Measurements from ENCODE around the gene PSMA6. TPM values are rescaled to one million over a fixed set of nuclear protein-coding genes. Genes with fewer than 3 reads are reported as not detected.

PSMA6 gene
- total and polyA plus RNA-seq, 10 of the 15 experiments (the other 5 are each of a cell fraction or from before 2014, with no cell fraction given): 267 to 1,363 (median 402) TPM

DNA sequence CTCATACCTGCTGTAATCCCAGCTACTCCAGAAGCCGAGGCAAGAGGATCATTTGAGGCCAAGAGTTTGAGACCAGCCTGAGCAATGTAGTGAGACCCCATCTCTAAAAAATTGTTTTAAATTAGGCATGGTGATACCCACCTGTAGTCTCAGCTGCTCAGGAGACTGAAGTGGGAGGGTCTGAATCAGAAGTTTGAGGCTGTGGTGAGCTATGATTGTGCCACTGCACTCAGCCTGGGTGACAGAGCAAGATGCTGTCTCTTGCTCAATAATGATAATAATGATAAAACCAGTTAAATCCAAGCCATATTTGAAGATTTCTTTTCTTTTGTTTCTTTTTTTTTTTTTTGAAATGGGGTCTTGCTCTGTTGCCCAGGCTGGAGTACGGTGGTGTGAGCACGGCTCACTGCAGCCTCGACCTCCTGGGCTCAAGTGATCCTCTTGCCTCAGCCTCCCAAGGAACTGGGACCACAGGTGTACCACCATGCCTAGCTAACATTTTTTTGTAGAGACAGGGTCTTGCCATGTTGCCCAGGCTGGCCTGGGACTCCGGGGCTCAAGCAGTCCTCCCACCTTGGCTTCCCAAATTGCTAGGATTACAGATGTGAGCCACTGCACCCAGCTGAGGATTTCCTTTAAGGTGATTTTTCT, 12.8 kb downstream of the PSMA6 start (continued):
- TF ChIP-seq IKZF1 (conservative IDR thresholded peaks at IDR 0.05): no peak
- no peak for TF ChIP-seq POLR2A (IDR thresholded peaks at IDR 0.05; ENCODE audit: low read depth, low read length)
- no peak for TF ChIP-seq CHD1 (IDR thresholded peaks at IDR 0.05; ENCODE audit: low read depth, low read length)
- TF ChIP-seq E2F4 (IDR thresholded peaks at IDR 0.05; ENCODE audit: low read depth, low read length): no peak
- no peak for TF ChIP-seq PAX5 (IDR thresholded peaks at IDR 0.05; ENCODE audit: borderline replicate concordance, low read depth, low read length)
- no peak for TF ChIP-seq GATAD2B (conservative IDR thresholded peaks at IDR 0.05; ENCODE audit: low read depth)

DNA sequence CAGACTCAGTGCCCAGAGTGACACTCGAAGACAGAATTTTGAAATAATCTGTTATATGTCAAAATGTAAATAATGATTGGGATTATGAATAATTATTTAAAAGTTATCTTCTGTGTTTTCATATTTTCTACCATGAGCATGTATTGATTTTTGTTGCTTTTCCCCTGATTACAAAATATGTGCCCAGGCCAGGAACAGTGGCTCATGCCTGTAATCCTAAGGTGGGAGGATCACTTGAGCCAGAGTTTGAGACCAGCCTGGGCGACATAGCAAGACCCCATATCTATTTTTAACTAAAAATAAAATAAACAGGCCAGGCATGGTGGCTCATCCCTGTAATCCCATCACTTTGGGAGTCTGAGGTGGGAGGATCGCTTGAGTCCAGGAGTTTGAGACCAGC, 13.5 kb downstream of the PSMA6 start:
- Histone ChIP-seq H4K20me1 (ENCODE audit: control insufficient read depth, insufficient read depth) (no peaks in the 10 kb centered on the region), H2AFZ (ENCODE audit: control insufficient read depth, low read depth, low read length) (no peak overlapping the region), H3K27me3 (replicated peaks in 1 of 2; ENCODE audit: control insufficient read depth in 2 of 2, insufficient read depth in 2 of 2, low read length in 1 of 2) (no peaks in the 10 kb centered on the region), H3K4me1 (ENCODE audit: control insufficient read depth, insufficient read depth, low read length) (peaks cover 15% of the 10 kb centered on the region), H3K9ac (ENCODE audit: control insufficient read depth, insufficient read depth, low read length) (no peak overlapping the region), H3K4me3 (no peak overlapping the region), H3K9me3 (replicated peaks; ENCODE audit: control insufficient read depth, insufficient read depth, low read length) (peaks cover 4% of the 10 kb centered on the region), H3K27ac (ENCODE audit: control insufficient read depth, insufficient read depth) (no peak overlapping the region), H3K79me2 (ENCODE audit: control insufficient read depth, insufficient read depth, low read length) (peaks cover 65% of the 10 kb centered on the region), H3K4me2 (ENCODE audit: control insufficient read depth, insufficient read depth) (no peak overlapping the region), H3K36me3 (ENCODE audit: control insufficient read depth in 2 of 2, insufficient read depth in 2 of 2, low read length in 1 of 2) (peaks cover 2 to 11% of the 10 kb centered on the region in 2 experiments)
- ChIA-PET RAD21 (ENCODE audit: unreplicated experiment) (interaction anchor here (1.0 to 1.2 kb wide), 2 partner anchors 18 to 76 kb away, joined by 3 to 5 read pairs; no protein-coding TSS in a partner anchor), POLR2A (no interaction called here), CTCF (interaction anchor here (1.1 to 1.3 kb wide), 2 partner anchors 13 to 20 kb away, joined by 3 read pairs; partner anchors contain the start of gene PSMA6), SMC1A (ENCODE audit: uncharacterized antibody, unreplicated experiment) (interaction anchor here (0.7 kb wide), 1 partner anchor 74 kb away, joined by 3 read pairs; no protein-coding TSS in a partner anchor)
- in situ Hi-C loops (cut with MboI): no loop called here
- DNase-seq (ENCODE audit: low read depth, low spot score) (no peak), ATAC-seq (no peak), FAIRE-seq (no peak)
- no TSS peak for BruUV-seq (replicated peaks)
- WGBS (ENCODE audit: insufficient coverage, insufficient replicate concordance, low lambda C conversion rate, missing lambda C conversion rate): 93% methylated on average over 3 of the region's 3 CpGs
- intact Hi-C loops (cut with micrococcal nuclease; ENCODE audit: unreplicated experiment): no loop called here
- no peak for TF ChIP-seq ETV6 (conservative IDR thresholded peaks at IDR 0.05 in 1 of 2, IDR thresholded peaks at IDR 0.05 in 1 of 2; ENCODE audit: borderline replicate concordance in 1 of 2, low read depth in 1 of 2)
- TF ChIP-seq JUNB (IDR thresholded peaks at IDR 0.05): no peak
- TF ChIP-seq RCOR1 (conservative IDR thresholded peaks at IDR 0.05; ENCODE audit: low read depth, low read length): no peak
- TF ChIP-seq ZSCAN29 (IDR thresholded peaks at IDR 0.05): no peak
- no peak for TF ChIP-seq NFYB (IDR thresholded peaks at IDR 0.05; ENCODE audit: insufficient read depth, low read depth, low read length)
- no peak for TF ChIP-seq EP300 (IDR thresholded peaks at IDR 0.05; ENCODE audit: borderline replicate concordance in 1 of 2, control insufficient read depth in 1 of 2, low read depth in 2 of 2, low read length in 2 of 2)
- TF ChIP-seq MYB (IDR thresholded peaks at IDR 0.05; ENCODE audit: borderline replicate concordance, low read depth, low read length): no peak
- no peak for TF ChIP-seq NBN (IDR thresholded peaks at IDR 0.05)
- TF ChIP-seq HDAC6 (IDR thresholded peaks at IDR 0.05; ENCODE audit: unreplicated experiment): no peak
- TF ChIP-seq, protein P1, sequence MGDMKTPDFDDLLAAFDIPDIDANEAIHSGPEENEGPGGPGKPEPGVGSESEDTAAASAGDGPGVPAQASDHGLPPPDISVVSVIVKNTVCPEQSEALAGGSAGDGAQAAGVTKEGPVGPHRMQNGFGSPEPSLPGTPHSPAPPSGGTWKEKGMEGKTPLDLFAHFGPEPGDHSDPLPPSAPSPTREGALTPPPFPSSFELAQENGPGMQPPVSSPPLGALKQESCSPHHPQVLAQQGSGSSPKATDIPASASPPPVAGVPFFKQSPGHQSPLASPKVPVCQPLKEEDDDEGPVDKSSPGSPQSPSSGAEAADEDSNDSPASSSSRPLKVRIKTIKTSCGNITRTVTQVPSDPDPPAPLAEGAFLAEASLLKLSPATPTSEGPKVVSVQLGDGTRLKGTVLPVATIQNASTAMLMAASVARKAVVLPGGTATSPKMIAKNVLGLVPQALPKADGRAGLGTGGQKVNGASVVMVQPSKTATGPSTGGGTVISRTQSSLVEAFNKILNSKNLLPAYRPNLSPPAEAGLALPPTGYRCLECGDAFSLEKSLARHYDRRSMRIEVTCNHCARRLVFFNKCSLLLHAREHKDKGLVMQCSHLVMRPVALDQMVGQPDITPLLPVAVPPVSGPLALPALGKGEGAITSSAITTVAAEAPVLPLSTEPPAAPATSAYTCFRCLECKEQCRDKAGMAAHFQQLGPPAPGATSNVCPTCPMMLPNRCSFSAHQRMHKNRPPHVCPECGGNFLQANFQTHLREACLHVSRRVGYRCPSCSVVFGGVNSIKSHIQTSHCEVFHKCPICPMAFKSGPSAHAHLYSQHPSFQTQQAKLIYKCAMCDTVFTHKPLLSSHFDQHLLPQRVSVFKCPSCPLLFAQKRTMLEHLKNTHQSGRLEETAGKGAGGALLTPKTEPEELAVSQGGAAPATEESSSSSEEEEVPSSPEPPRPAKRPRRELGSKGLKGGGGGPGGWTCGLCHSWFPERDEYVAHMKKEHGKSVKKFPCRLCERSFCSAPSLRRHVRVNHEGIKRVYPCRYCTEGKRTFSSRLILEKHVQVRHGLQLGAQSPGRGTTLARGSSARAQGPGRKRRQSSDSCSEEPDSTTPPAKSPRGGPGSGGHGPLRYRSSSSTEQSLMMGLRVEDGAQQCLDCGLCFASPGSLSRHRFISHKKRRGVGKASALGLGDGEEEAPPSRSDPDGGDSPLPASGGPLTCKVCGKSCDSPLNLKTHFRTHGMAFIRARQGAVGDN (IDR thresholded peaks at IDR 0.05): no peak
- no peak for TF ChIP-seq CBFB (IDR thresholded peaks at IDR 0.05; ENCODE audit: low read depth)

Measured in GM12878 (cell line).